OCI-LY1 (cell line): ENCODE data around the gene ADORA2A.

Experiments used
- H2AFZ ChIP-seq: fragments of 200-600 bp; sonication (generic), shearing (Covaris generic); 2 replicates; pipeline ENCODE4 v1.6.0; 2014; ENCODE audit warnings: antibody characterized with exemption, mild to moderate bottlenecking, low read length
- H3F3A ChIP-seq: fragments of 200-600 bp; sonication (generic), shearing (Covaris generic); 2 replicates; pipeline ENCODE4 v1.6.0; 2014; ENCODE audit warnings: mild to moderate bottlenecking, antibody characterized with exemption, low read length, moderate library complexity; ENCODE audit not compliant: insufficient read depth
- H3K27ac ChIP-seq: fragments of 200-600 bp; sonication (generic); 2 replicates; pipeline ENCODE4 v1.5.1; 2014; ENCODE audit warnings: low read length, mixed run types, mild to moderate bottlenecking, low read depth; ENCODE audit not compliant: poor library complexity, severe bottlenecking
- H3K27me3 ChIP-seq: fragments of 200-600 bp; sonication (generic); 2 replicates; pipeline ENCODE4 v1.6.0; 2014; ENCODE audit warnings: antibody characterized with exemption, mild to moderate bottlenecking, low read length, moderate library complexity; ENCODE audit not compliant: insufficient read depth
- H3K36me3 ChIP-seq: fragments of 200-600 bp; sonication (generic); 2 replicates; pipeline ENCODE4 v1.6.1; 2014; ENCODE audit warnings: mild to moderate bottlenecking, antibody characterized with exemption, low read length, moderate library complexity, mixed read lengths; ENCODE audit not compliant: insufficient read depth
- H3K4me1 ChIP-seq: fragments of 200-600 bp; sonication (generic); 2 replicates; pipeline ENCODE4 v1.5.1; 2014; ENCODE audit warnings: mild to moderate bottlenecking, low read length, moderate library complexity; ENCODE audit not compliant: insufficient read depth, severe bottlenecking
- H3K4me2 ChIP-seq: fragments of 200-600 bp; sonication (generic), shearing (Covaris generic); 2 replicates; pipeline ENCODE4 v1.6.1; 2014; ENCODE audit warnings: low read length
- H3K4me3 ChIP-seq: fragments of 200-600 bp; sonication (generic); 2 replicates; pipeline ENCODE4 v1.5.1; 2014; ENCODE audit warnings: low read length, low read depth, mild to moderate bottlenecking, mixed read lengths; ENCODE audit not compliant: poor library complexity, severe bottlenecking
- H3K79me2 ChIP-seq: fragments of 200-600 bp; shearing (Covaris generic); 2 replicates; pipeline ENCODE4 v1.6.1; 2016; ENCODE audit warnings: mixed run types, low read length, mixed read lengths; ENCODE audit not compliant: insufficient read depth
- H3K9ac ChIP-seq: fragments of 200-600 bp; sonication (generic), shearing (Covaris generic); 2 replicates; pipeline ENCODE4 v1.6.1; 2014; ENCODE audit warnings: mild to moderate bottlenecking, low read length, mixed read lengths
- H3K9me2 ChIP-seq: fragments of 200-600 bp; sonication (generic), shearing (Covaris generic); 2 replicates; pipeline ENCODE4 v1.6.1; 2014; ENCODE audit warnings: low read depth, mild to moderate bottlenecking, low read length, mixed read lengths
- H3K9me3 ChIP-seq: fragments of 200-600 bp; shearing (Covaris generic); 2 replicates; pipeline ENCODE4 v1.6.1; 2014; ENCODE audit warnings: low read length, mixed read lengths
- H4K20me1 ChIP-seq: fragments of 200-600 bp; sonication (generic), shearing (Covaris generic); 2 replicates; pipeline ENCODE4 v1.6.0; 2016; ENCODE audit warnings: mild to moderate bottlenecking, low read length; ENCODE audit not compliant: insufficient read depth
- EZH2 ChIP-seq: fragments of 200-600 bp; sonication (generic), shearing (Covaris generic); IDR thresholded peaks from 2 replicates; pipeline ENCODE4 v1.8.0; 2017; ENCODE audit warnings: borderline replicate concordance, mixed run types, mild to moderate bottlenecking, antibody characterized with exemption, low read length, moderate library complexity, mixed read lengths
- TF ChIP-seq, protein P1 (sequence below): fragments of 200-600 bp; sonication (generic), shearing (Covaris generic); IDR thresholded peaks from 2 replicates; pipeline ENCODE4 v1.5.1; 2017; ENCODE audit warnings: mild to moderate bottlenecking, antibody characterized with exemption, low read length, moderate library complexity, mixed read lengths

The ADORA2A gene

DNA sequence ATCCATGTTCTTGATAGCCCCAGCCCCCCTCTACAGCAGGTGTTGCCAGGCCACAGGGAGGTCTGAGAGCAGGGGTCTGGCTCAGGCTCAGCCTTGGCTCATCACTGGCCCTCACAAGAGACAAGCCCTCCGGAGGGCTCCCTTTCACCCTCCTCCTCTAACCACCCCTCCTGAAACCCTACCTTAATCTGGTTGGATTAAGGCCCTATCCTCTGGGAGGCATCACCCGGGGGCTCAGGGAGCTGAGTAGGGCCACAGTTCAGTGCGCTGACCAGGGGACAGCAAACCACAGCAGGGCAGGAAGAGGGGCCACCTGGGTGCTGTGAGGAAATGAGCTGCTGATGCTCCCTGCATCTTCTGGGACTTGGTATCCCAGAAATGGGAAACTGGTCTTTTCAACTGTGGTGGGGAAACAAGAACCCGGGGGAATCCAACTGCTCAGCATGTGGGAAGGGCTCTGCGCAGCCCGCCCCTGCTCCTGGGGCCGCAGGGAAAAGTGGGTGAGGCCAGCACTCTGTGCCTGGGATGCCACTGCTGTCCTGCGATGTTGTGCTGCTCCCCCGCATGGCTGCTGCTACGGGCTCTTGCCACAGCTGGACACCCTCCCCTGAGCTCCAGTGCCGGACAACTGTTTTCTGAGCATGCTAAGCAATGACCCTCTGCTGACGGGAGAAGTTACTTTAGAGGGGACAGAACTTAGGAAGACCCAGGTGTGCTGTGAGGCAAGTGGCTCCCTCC, 17.5 kb downstream of the ADORA2A start:
- Histone ChIP-seq H3K36me3 (peaks cover 40% of the 10 kb centered on the region; the same call in 1 of the 2 replicates), H3K27ac (no peak overlapping the region)

DNA sequence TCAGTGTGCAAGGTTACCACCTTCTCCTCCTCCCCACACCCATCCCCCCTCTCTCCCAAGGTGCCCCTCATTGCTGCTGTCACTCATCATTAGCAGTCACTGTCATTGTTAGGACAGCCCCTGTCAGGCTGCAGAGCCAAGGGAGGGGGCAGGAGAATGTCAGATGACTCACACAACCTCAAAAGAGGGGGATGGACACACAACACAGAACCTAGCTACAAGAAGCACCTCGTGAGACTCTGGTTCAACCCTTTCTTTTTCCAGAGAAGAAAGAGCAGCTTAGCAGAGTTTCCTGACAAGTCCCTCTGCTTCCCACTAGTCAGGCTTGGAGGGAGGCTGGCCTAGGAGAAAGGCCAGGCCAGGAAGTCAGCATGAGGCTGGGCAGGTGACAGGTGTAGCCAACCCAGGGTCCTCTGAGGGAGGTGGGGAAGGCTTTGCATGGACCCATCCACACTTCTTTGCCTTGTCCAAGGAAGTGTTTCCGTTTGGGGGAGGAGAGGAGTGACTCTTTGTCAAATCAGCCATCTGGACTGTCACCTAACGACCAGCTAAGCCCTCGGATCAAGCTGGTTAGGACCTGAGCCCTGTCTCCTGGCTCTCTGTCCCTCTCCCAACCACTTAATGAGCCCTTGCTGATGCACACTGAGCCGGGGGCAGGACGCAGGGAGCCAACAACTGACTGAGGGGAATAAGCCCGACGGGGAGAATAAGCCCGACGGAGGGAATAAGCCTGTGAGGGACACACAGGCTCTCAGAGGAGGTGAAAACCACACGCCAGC, 18.3 kb downstream of the ADORA2A start:
- H3K9me2 ChIP-seq: no peaks in the 10 kb centered on the region
- no peaks in the 10 kb centered on the region for H3K4me1 ChIP-seq
- H3K9me3 ChIP-seq: no peaks in the 10 kb centered on the region
- H4K20me1 ChIP-seq: no peaks in the 10 kb centered on the region
- H3K36me3 ChIP-seq: peaks cover 32% of the 10 kb centered on the region; the same call in 1 of the 2 replicates
- H3K27me3 ChIP-seq: no peaks in the 10 kb centered on the region
- H3K27ac ChIP-seq: no peak overlapping the region
- H3K79me2 ChIP-seq: no peaks in the 10 kb centered on the region
- no peak overlapping the region for H2AFZ ChIP-seq
- TF ChIP-seq, protein P1, sequence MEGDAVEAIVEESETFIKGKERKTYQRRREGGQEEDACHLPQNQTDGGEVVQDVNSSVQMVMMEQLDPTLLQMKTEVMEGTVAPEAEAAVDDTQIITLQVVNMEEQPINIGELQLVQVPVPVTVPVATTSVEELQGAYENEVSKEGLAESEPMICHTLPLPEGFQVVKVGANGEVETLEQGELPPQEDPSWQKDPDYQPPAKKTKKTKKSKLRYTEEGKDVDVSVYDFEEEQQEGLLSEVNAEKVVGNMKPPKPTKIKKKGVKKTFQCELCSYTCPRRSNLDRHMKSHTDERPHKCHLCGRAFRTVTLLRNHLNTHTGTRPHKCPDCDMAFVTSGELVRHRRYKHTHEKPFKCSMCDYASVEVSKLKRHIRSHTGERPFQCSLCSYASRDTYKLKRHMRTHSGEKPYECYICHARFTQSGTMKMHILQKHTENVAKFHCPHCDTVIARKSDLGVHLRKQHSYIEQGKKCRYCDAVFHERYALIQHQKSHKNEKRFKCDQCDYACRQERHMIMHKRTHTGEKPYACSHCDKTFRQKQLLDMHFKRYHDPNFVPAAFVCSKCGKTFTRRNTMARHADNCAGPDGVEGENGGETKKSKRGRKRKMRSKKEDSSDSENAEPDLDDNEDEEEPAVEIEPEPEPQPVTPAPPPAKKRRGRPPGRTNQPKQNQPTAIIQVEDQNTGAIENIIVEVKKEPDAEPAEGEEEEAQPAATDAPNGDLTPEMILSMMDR: no peak
- no peak for TF ChIP-seq EZH2
- H3K9ac ChIP-seq: no peak overlapping the region
- no peak overlapping the region for H3K4me2 ChIP-seq
- H3K4me3 ChIP-seq: no peak overlapping the region
- no peaks in the 10 kb centered on the region for H3F3A ChIP-seq

More for the DNA sequence above, 17.5 kb downstream of the ADORA2A start:
- H3K4me3 ChIP-seq: no peak overlapping the region
- H3K27me3 ChIP-seq: no peaks in the 10 kb centered on the region
- no peak overlapping the region for H3K4me2 ChIP-seq
- no peaks in the 10 kb centered on the region for H4K20me1 ChIP-seq
- H3K79me2 ChIP-seq: no peaks in the 10 kb centered on the region
- H3F3A ChIP-seq: no peaks in the 10 kb centered on the region
- no peaks in the 10 kb centered on the region for H3K9me2 ChIP-seq
- no peak overlapping the region for H3K9ac ChIP-seq
- no peaks in the 10 kb centered on the region for H3K4me1 ChIP-seq
- no peak for TF ChIP-seq EZH2
- TF ChIP-seq, protein P1: no peak
- no peaks in the 10 kb centered on the region for H3K9me3 ChIP-seq
- no peak overlapping the region for H2AFZ ChIP-seq

DNA sequence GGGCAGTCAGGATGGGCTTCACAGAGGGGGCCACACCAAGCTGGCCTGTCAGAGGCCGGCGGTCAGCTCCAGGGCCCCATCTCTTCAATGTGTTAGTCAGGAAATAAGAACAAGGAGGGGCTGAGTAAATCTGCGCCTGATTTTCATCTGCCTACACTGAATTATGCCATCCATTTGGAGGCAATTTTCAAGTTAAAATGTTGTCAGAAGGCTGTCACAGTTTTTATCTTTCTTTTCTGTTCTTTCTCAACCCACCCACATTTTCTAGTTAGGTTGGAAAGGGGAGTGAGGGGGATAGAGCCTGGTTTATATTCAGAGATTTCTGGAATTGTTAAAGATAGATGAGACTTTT, 18.8 kb downstream of the ADORA2A start:
- no peak overlapping the region for H3K4me2 ChIP-seq
- no peak overlapping the region for H3K27ac ChIP-seq
- TF ChIP-seq, protein P1: no peak
- no peak for TF ChIP-seq EZH2
- no peak overlapping the region for H3K4me3 ChIP-seq
- no peaks in the 10 kb centered on the region for H3K79me2 ChIP-seq
- H3K9me3 ChIP-seq: no peaks in the 10 kb centered on the region
- H4K20me1 ChIP-seq: no peaks in the 10 kb centered on the region
- H3K9ac ChIP-seq: no peak overlapping the region
- H3K36me3 ChIP-seq: peaks cover 26% of the 10 kb centered on the region; the same call in 1 of the 2 replicates
- H2AFZ ChIP-seq: no peak overlapping the region
- H3K4me1 ChIP-seq: no peaks in the 10 kb centered on the region
- H3K27me3 ChIP-seq: no peaks in the 10 kb centered on the region
- no peaks in the 10 kb centered on the region for H3F3A ChIP-seq
- no peaks in the 10 kb centered on the region for H3K9me2 ChIP-seq
